Neuronal stem cell (in vitro differentiated cells): ENCODE results near the gene SERPINA1.

ENCODE experiments used
- DNase-seq: peaks from one replicate; pipeline ENCODE4 v3.0.0-alpha.2; 2013; ENCODE audit warnings: low spot score
- H2AFZ ChIP-seq: one replicate; pipeline ENCODE4 v1.6.1; 2013; ENCODE audit warnings: mild to moderate bottlenecking, low read length, inconsistent platforms
- H2AK5ac ChIP-seq: 2 replicates; pipeline ENCODE4 v1.6.1; 2013; ENCODE audit warnings: low read depth, mild to moderate bottlenecking, inconsistent platforms, low read length, moderate library complexity, mixed read lengths
- H2BK120ac ChIP-seq: 2 replicates; pipeline ENCODE4 v1.6.1; 2013; ENCODE audit warnings: low read depth, mild to moderate bottlenecking, inconsistent platforms, low read length, moderate library complexity, mixed read lengths
- H2BK12ac ChIP-seq: one replicate; pipeline ENCODE4 v1.6.1; 2013; ENCODE audit warnings: low read length, inconsistent platforms
- H2BK15ac ChIP-seq: 2 replicates; pipeline ENCODE4 v1.6.1; 2013; ENCODE audit warnings: mild to moderate bottlenecking, low read length, inconsistent platforms, mixed read lengths
- H2BK5ac ChIP-seq: one replicate; pipeline ENCODE4 v1.6.1; 2013; ENCODE audit warnings: inconsistent platforms, mild to moderate bottlenecking, low read length, moderate library complexity
- H3K14ac ChIP-seq: one replicate; pipeline ENCODE4 v1.6.1; 2013; ENCODE audit warnings: low read length, inconsistent platforms
- H3K18ac ChIP-seq: 2 replicates; pipeline ENCODE4 v1.6.1; 2013; ENCODE audit warnings: low read length, inconsistent platforms
- H3K23ac ChIP-seq: 2 replicates; pipeline ENCODE4 v1.6.1; 2013; ENCODE audit warnings: low read depth, mild to moderate bottlenecking, mixed read lengths, low read length, inconsistent platforms; ENCODE audit not compliant: poor library complexity
- H3K27ac ChIP-seq: replicated peaks from 3 replicates; pipeline ENCODE4 v1.5.1; 2013; ENCODE audit warnings: low read length, inconsistent platforms
- H3K27me3 ChIP-seq, 3 experiments: 2 replicates each; pipeline ENCODE4 v1.6.1; 2013; ENCODE audit warnings: low read length in 3 of 3, mild to moderate bottlenecking in 2 of 3, inconsistent platforms in 1 of 3, low read depth in 1 of 3, mixed read lengths in 1 of 3, moderate library complexity in 1 of 3; ENCODE audit not compliant: control insufficient read depth in 3 of 3, insufficient read depth in 3 of 3
- H3K36me3 ChIP-seq, 2 donors: replicated peaks in 1 of 2; 2 replicates each; pipeline ENCODE4 v1.6.1; 2013; ENCODE audit warnings: low read length in 2 of 2; ENCODE audit not compliant: control insufficient read depth in 2 of 2, insufficient read depth in 2 of 2
- H3K4ac ChIP-seq: 2 replicates; pipeline ENCODE4 v1.6.1; 2013; ENCODE audit warnings: inconsistent platforms, mild to moderate bottlenecking, low read length, moderate library complexity
- H3K4me1 ChIP-seq, 2 donors: 1 replicate in 1 of 2; 2 replicates in 1 of 2; pipeline ENCODE4 v1.6.1; 2013; ENCODE audit warnings: low read length in 2 of 2, low read depth in 1 of 2; ENCODE audit not compliant: control insufficient read depth in 2 of 2, insufficient read depth in 1 of 2
- H3K4me2 ChIP-seq: one replicate; pipeline ENCODE4 v1.6.1; 2013; ENCODE audit warnings: mild to moderate bottlenecking, low read length, inconsistent platforms; ENCODE audit not compliant: insufficient read depth, poor library complexity, severe bottlenecking
- H3K4me3 ChIP-seq, 2 donors: 2 replicates each; pipeline ENCODE4 v1.5.1; 2013; ENCODE audit warnings: low read length in 2 of 2, mild to moderate bottlenecking in 2 of 2, inconsistent platforms in 1 of 2, moderate library complexity in 1 of 2
- H3K79me1 ChIP-seq: one replicate; pipeline ENCODE4 v1.6.1; 2013; ENCODE audit warnings: low read depth, mild to moderate bottlenecking, inconsistent platforms, low read length, moderate library complexity
- H3K9ac ChIP-seq: one replicate; pipeline ENCODE4 v1.6.1; 2013; ENCODE audit warnings: mild to moderate bottlenecking, low read depth, low read length, inconsistent platforms; ENCODE audit not compliant: poor library complexity
- H3K9me3 ChIP-seq, 2 donors: replicated peaks in 1 of 2; 2 replicates each; pipeline versions ENCODE3 to v1.6.1; 2013; ENCODE audit warnings: low read length in 2 of 2, mild to moderate bottlenecking in 2 of 2, inconsistent platforms in 1 of 2, low read depth in 1 of 2, mixed read lengths in 1 of 2, moderate library complexity in 1 of 2; ENCODE audit not compliant: control insufficient read depth in 2 of 2, insufficient read depth in 1 of 2
- H4K8ac ChIP-seq: one replicate; pipeline ENCODE4 v1.6.1; 2013; ENCODE audit warnings: low read depth, mild to moderate bottlenecking, inconsistent platforms, low read length, moderate library complexity
- H4K91ac ChIP-seq: one replicate; pipeline ENCODE4 v1.6.1; 2013; ENCODE audit warnings: low read length, low read depth, mild to moderate bottlenecking, inconsistent platforms; ENCODE audit not compliant: poor library complexity
- WGBS, 2 donors: extraction: QIAGEN DNeasy Blood & Tissue Kit; methylation state at CpG; one replicate each; pipeline ENCODE4 v1.1.7; 2013; ENCODE audit warnings: missing lambda C conversion rate in 2 of 2, mixed read lengths in 1 of 2; ENCODE audit not compliant: insufficient read length in 2 of 2, insufficient replicate concordance in 1 of 2; ENCODE audit errors: extremely low coverage in 2 of 2; 5-methylcytosine and 5-hydroxymethylcytosine counted together

The SERPINA1 gene

DNA sequence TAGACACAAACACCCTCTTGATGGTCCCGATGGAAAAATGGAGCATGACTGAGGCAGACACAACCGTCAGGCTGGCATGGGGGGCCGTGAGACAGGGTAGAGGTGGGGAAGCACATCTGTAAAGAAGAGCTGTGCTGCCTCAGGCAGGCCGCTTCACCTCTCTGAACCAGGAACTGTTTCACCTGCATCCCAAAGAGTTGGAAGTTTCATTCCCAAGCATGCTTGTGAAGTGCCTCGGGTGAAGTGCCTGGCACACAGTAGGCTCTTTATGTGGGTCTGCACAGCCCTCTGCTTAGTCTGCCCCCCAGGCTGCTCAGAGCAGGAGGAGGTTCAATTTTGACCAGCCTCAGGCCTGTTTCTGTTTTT, 685 bp upstream of the SERPINA1 start:
- Histone ChIP-seq H3K23ac (no peak overlapping the region), H3K9ac (no peak overlapping the region), H3K14ac (peak overlapping the region; percentile 72), H3K36me3 (no peaks in the 10 kb centered on the region), H2AK5ac (no peak overlapping the region), H2BK15ac (no peak overlapping the region), H2BK120ac (no peak overlapping the region), H3K27ac (no peak overlapping the region), H2BK5ac (no peak overlapping the region), H4K8ac (no peak overlapping the region), H4K91ac (no peak overlapping the region), H2BK12ac (no peak overlapping the region), H3K4me2 (no peak overlapping the region), H3K18ac (no peak overlapping the region), H2AFZ (no peak overlapping the region), H3K9me3 (no peaks in the 10 kb centered on the region), H3K4me3 (no peak overlapping the region), H3K4me1 (peaks cover 0 to 2% of the 10 kb centered on the region in 2 donors), H3K27me3 (peaks cover 0 to 6% (median 0%) of the 10 kb centered on the region in 3 experiments), H3K79me1 (no peaks in the 10 kb centered on the region), H3K4ac (no peak overlapping the region)
- WGBS, 2 donors, result no CpG with 5 or more reads among the region's 5 CpGs
- DNase-seq, result no peak

DNA sequence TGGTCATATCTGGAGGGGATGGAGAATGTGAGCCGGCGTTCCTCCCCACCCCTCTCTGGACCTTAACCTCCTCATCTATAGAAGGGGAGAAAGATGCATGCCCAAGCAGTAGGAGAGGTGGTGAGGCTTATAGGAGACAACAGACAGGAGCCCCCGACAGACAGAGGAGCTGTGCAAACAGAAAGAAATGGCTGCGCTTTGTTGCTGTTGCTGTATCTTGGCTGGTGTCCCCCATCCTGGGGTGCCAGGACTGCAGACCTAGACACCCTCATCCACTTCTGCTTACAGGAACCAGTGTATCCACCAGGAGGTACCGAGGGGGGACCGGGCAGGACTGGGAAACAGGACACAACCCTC, 397 bp downstream of the SERPINA1 start:
- Histone ChIP-seq H3K9ac (no peak overlapping the region), H4K8ac (no peak overlapping the region), H2AK5ac (peak overlapping the region; percentile 23), H4K91ac (no peak overlapping the region), H3K27ac (no peak overlapping the region), H3K23ac (no peak overlapping the region), H2BK5ac (no peak overlapping the region), H3K4me2 (no peak overlapping the region), H2BK120ac (no peak overlapping the region), H3K4me3 (no peak overlapping the region), H2BK12ac (no peak overlapping the region), H3K4me1 (peaks cover 0 to 2% of the 10 kb centered on the region in 2 donors), H3K27me3 (peaks cover 0 to 6% (median 0%) of the 10 kb centered on the region in 3 experiments), H3K14ac (peak overlapping the region; percentile 57), H3K79me1 (no peaks in the 10 kb centered on the region), H2BK15ac (no peak overlapping the region), H3K36me3 (no peaks in the 10 kb centered on the region), H3K18ac (peak overlapping the region; percentile 44), H3K9me3 (no peaks in the 10 kb centered on the region), H2AFZ (no peak overlapping the region), H3K4ac (peak overlapping the region; percentile 45)
- DNase-seq, result no peak
- no CpG with 5 or more reads among the region's 6 CpGs for WGBS, 2 donors

DNA sequence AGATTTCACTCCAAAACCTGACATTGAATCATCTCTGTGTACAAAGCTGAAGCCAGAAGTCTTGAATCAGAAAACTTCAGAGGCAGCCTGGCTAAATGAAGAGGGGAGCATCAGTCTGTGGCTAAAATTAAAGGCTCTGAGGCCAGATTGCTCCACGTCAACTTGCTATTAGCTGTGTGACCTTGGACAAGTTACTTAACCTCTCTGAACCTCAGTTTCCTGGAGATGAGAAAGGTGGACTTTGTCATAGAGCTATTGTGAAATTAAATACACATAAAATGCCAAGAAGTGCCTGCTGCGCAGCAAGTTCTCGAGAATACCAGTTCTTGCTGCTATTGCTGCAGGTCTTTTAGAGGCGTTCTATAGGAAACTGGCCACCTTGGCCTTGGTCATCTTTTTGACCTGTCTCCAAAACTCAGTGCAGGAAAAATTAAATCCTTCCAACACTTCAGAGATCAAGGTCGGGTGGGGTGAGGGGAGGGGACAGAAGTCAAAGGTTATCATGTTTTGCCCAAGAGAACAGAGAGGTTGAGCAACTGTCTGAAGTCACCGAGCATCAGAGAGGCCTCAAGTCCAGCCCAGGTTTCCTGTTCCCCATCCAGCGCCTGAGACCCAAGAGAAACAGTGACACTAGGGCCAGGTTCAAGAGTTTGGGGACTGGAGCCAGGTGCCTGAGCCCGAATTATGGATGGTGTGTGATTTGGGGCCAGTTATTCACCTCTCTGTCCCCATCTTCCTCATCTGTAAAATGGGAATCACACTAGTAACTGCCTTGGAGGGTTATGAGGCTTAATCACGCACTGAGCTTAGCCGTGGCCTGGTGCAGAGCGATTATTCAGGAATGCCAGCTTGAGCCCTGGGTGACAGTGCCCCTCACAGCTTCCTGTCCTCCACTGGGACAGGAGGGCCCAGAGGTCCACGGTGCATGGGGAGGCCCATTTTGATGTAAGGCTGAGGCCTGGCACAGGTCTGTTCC, 1.1 kb downstream of the SERPINA1 start:
- Histone ChIP-seq H3K4ac (no peak overlapping the region), H3K18ac (no peak overlapping the region), H4K91ac (no peak overlapping the region), H3K4me2 (no peak overlapping the region), H3K27ac (no peak overlapping the region), H3K4me1 (peaks cover 0 to 2% of the 10 kb centered on the region in 2 donors), H2BK120ac (no peak overlapping the region), H3K23ac (no peak overlapping the region), H2AK5ac (peak overlapping the region; percentile 23), H4K8ac (no peak overlapping the region), H2BK12ac (no peak overlapping the region), H3K4me3 (no peak overlapping the region), H2BK5ac (no peak overlapping the region), H3K79me1 (no peaks in the 10 kb centered on the region), H3K14ac (no peak overlapping the region), H3K27me3 (peaks cover 0 to 6% (median 0%) of the 10 kb centered on the region in 3 experiments), H2BK15ac (no peak overlapping the region), H3K9ac (no peak overlapping the region), H3K36me3 (no peaks in the 10 kb centered on the region), H2AFZ (no peak overlapping the region), H3K9me3 (no peaks in the 10 kb centered on the region)
- no CpG with 5 or more reads among the region's 12 CpGs for WGBS, 2 donors
- no peak for DNase-seq
